GM18517 (cell line): Measurements from ENCODE around the gene IL5.

Source experiments
- ATAC-seq: cut with Tn5 transposase; IDR thresholded peaks from one replicate; pipeline ENCODE4 v1.9.1; 2021; ENCODE audit warnings: mild to moderate bottlenecking, moderate library complexity; ENCODE audit not compliant: unreplicated experiment

The IL5 gene

GRCh38 chr5:132499440-132500243 lies 43.7 kb downstream of the IL5 start:
- no peak for ATAC-seq

GRCh38 chr5:132498686-132499271 lies 44.5 kb downstream of the IL5 start:
- ATAC-seq, result no peak

- no peak for ATAC-seq
Observed at GRCh38 chr5:132498152-132498551, 45.2 kb downstream of the IL5 start.

GRCh38 chr5:132497488-132497997 lies 45.8 kb downstream of the IL5 start:
- no peak for ATAC-seq

GRCh38 chr5:132496631-132497487 lies 46.5 kb downstream of the IL5 start:
- ATAC-seq, result peak; percentile 27

- peak; percentile 45 for ATAC-seq
Observed at GRCh38 chr5:132496191-132496630, 47.1 kb downstream of the IL5 start.

GRCh38 chr5:132495667-132496190 lies 47.6 kb downstream of the IL5 start:
- ATAC-seq, result peak; percentile 21

- no peak for ATAC-seq
Observed at GRCh38 chr5:132493821-132494220, 49.5 kb downstream of the IL5 start.

- no peak for ATAC-seq
Observed at GRCh38 chr5:132493241-132493640, 50.1 kb downstream of the IL5 start.

- ATAC-seq, result no peak
Observed at GRCh38 chr5:132492386-132493125, 50.8 kb downstream of the IL5 start.
